HepG2 (cell line): ENCODE measurements around the gene TPM2. TPM values are rescaled to one million over a fixed set of nuclear protein-coding genes. Genes with fewer than 3 reads are reported as not detected.
A peak's percentile ranks its signal among the peaks of the same experiment; 100 is the strongest.

Source experiments
- ARID4A ChIP-seq: sonication (generic); formaldehyde crosslinking; IDR thresholded peaks from 2 replicates; pipeline ENCODE4 v1.5.0; 2020; ENCODE audit warnings: mild to moderate bottlenecking, missing genetic modification reagents, borderline replicate concordance
- BORCS8-MEF2B ChIP-seq: sonication (generic); formaldehyde crosslinking; IDR thresholded peaks from 2 replicates; pipeline ENCODE4 v1.8.0; 2022; ENCODE audit warnings: mild to moderate bottlenecking, missing genetic modification reagents
- CERS6 ChIP-seq: sonication (generic); formaldehyde crosslinking; IDR thresholded peaks from 2 replicates; pipeline ENCODE4 v1.5.0; 2020; ENCODE audit warnings: missing genetic modification reagents
- EHMT2 ChIP-seq: fragments of 200-600 bp; sonication (generic); IDR thresholded peaks from 2 replicates; pipeline ENCODE4 v1.7.0; 2017; ENCODE audit warnings: antibody characterized with exemption, low read depth, low read length, borderline replicate concordance
- HOXA3 ChIP-seq: sonication (generic); formaldehyde crosslinking; IDR thresholded peaks from 2 replicates; pipeline ENCODE4 v1.5.0; 2020; ENCODE audit warnings: missing genetic modification reagents
- JUN ChIP-seq: sonication (generic); formaldehyde crosslinking; IDR thresholded peaks from 2 replicates; pipeline ENCODE4 v1.4.0; 2020; ENCODE audit warnings: mild to moderate bottlenecking, missing genetic modification reagents
- RFX3 ChIP-seq: IDR thresholded peaks from 2 replicates; pipeline ENCODE4 v1.6.1; 2016; ENCODE audit warnings: missing biosample characterization, missing genetic modification reagents
- SSRP1 ChIP-seq: IDR thresholded peaks from 2 replicates; pipeline ENCODE4 v1.6.1; 2016; ENCODE audit warnings: control low read depth
- TARDBP ChIP-seq: sonication (generic); formaldehyde crosslinking; IDR thresholded peaks from 2 replicates; pipeline ENCODE4 v1.8.0; 2022; ENCODE audit warnings: mild to moderate bottlenecking, missing genetic modification reagents
- ZBTB10 ChIP-seq: sonication (generic); formaldehyde crosslinking; IDR thresholded peaks from 2 replicates; pipeline ENCODE4 v1.4.0; 2020; ENCODE audit warnings: missing genetic modification reagents, borderline replicate concordance
- ZFP36L1 ChIP-seq: sonication (generic); formaldehyde crosslinking; IDR thresholded peaks from 2 replicates; pipeline ENCODE4 v1.8.0; 2022; ENCODE audit warnings: mild to moderate bottlenecking, missing genetic modification reagents, moderate library complexity
- ZNF292 ChIP-seq: sonication (generic); formaldehyde crosslinking; IDR thresholded peaks from 2 replicates; pipeline ENCODE4 v1.8.1; 2022; ENCODE audit warnings: mild to moderate bottlenecking, low read depth, missing genetic modification reagents, borderline replicate concordance
- ZNF34 ChIP-seq: sonication (generic); formaldehyde crosslinking; IDR thresholded peaks from 2 replicates; pipeline ENCODE4 v1.4.0; 2020; ENCODE audit warnings: mild to moderate bottlenecking, missing genetic modification reagents, borderline replicate concordance
- ZNF431 ChIP-seq: sonication (generic); formaldehyde crosslinking; IDR thresholded peaks from 2 replicates; pipeline ENCODE4 v1.9.0; 2022; ENCODE audit warnings: missing genetic modification reagents, low read depth, mild to moderate bottlenecking, borderline replicate concordance
- ZNF441 ChIP-seq: sonication (generic); formaldehyde crosslinking; IDR thresholded peaks from 2 replicates; pipeline ENCODE4 v1.7.0; 2021; ENCODE audit warnings: missing genetic modification reagents, borderline replicate concordance
- ZNF512B ChIP-seq: sonication (generic); formaldehyde crosslinking; IDR thresholded peaks from 2 replicates; pipeline ENCODE4 v1.5.1; 2020; ENCODE audit warnings: missing genetic modification reagents, mild to moderate bottlenecking, borderline replicate concordance
- ZNF549 ChIP-seq: sonication (generic); formaldehyde crosslinking; IDR thresholded peaks from 2 replicates; pipeline ENCODE4 v1.5.0; 2020; ENCODE audit warnings: missing genetic modification reagents
- ZNF839 ChIP-seq: sonication (generic); formaldehyde crosslinking; IDR thresholded peaks from 2 replicates; pipeline ENCODE4 v1.4.0; 2020; ENCODE audit warnings: missing genetic modification reagents, mild to moderate bottlenecking, borderline replicate concordance
- polyA plus RNA-seq, 8 experiments: library from polyadenylated mRNA; depleted of rRNA in 3 of 8; stranded (reverse) in 7 of 8; unstranded in 1 of 8; fragments of >200 nt; fragmentation: Illumina TruSeq in 4 of 8; extraction: Trizol in 4 of 8; gene quantifications; 2 replicates each; pipeline versions ENCODE4 v1.2.1 to v1.2.3, GENCODE V29; 2011 to 2016; ENCODE audit warnings: low read depth in 4 of 8, missing spikeins in 1 of 8, mixed read lengths in 1 of 8; ENCODE audit not compliant: insufficient read depth in 1 of 8
- total RNA-seq, 5 experiments: library from RNA; depleted of rRNA; stranded (reverse); fragments of >200 nt; fragmentation: Illumina TruSeq; extraction: Trizol; gene quantifications; 2 replicates each; pipeline ENCODE4 v1.2.3, GENCODE V29; 2016; ENCODE audit warnings: low read depth in 1 of 5

TPM2 gene
- total and polyA plus RNA-seq, 2 of the 13 experiments (the other 11 are each of a cell fraction or from before 2014, with no cell fraction given) = 3.1 to 10.7 TPM

GRCh38 chr9:35657546-35658136, 32.1 kb downstream of the TPM2 start, which contains the start of gene RMRP (continued):
- TF ChIP-seq CERS6 (CRISPR knock-in tag) = peak; percentile 54; the same call in 1 of the 2 replicates
- no peak for TF ChIP-seq ZNF34
- peak; percentile 53 for TF ChIP-seq RFX3 (CRISPR knock-in tag)
- peak; percentile 94 for TF ChIP-seq BORCS8-MEF2B (CRISPR knock-in tag)
- peak; percentile 84; the same call in 1 of the 2 replicates for TF ChIP-seq ZFP36L1 (CRISPR knock-in tag)
- TF ChIP-seq ZNF549 = peak; percentile 90; the same call in 1 of the 2 replicates
- 0 out of 2 replicates have a peak, but pooled peaks have one; percentile 47 for TF ChIP-seq ZNF512B (CRISPR knock-in tag)
- TF ChIP-seq ARID4A (CRISPR knock-in tag) = peak; percentile 86; the same call in 1 of the 2 replicates
- TF ChIP-seq ZNF431 (CRISPR knock-in tag) = peak; percentile 94
- TF ChIP-seq ZBTB10 (CRISPR knock-in tag) = peak; percentile 80; the same call in 1 of the 2 replicates
- peak; percentile 99 for TF ChIP-seq SSRP1 (CRISPR knock-in tag)
- peak; percentile 53; the same call in 1 of the 2 replicates for TF ChIP-seq ZNF839 (CRISPR knock-in tag)
- no peak for TF ChIP-seq EHMT2
- peak; percentile 98 for TF ChIP-seq TARDBP (CRISPR knock-in tag)
- TF ChIP-seq JUN (CRISPR knock-in tag) = no peak; the same call in 1 of the 2 replicates
- peak; percentile 79; the same call in 1 of the 2 replicates for TF ChIP-seq ZNF292 (CRISPR knock-in tag)
- TF ChIP-seq HOXA3 (CRISPR knock-in tag) = peak; percentile 98
- peak; percentile 63; the same call in 1 of the 2 replicates for TF ChIP-seq ZNF441
